Measurements from ENCODE around the gene RNF38. TPM values are rescaled to one million over a fixed set of nuclear protein-coding genes. Genes with fewer than 3 reads are reported as not detected.
"Not testable (repeated sequence)": the region's sequence is repeated elsewhere in the genome, so short reads cannot be mapped to it uniquely, and the experiment has no call there.

The RNF38 gene
- 12.4 and 12.7 TPM in 2 replicates for total RNA-seq

GRCh38 chr9:36399980-36400331 lies at the start of gene RNF38:
Gene RNF38 (minus strand): TSS chr9:36400269. CDS start chr9:36400108, 161 bp downstream.
- Histone ChIP-seq H3K4me3 (ENCODE audit: insufficient read depth, low read length) (peak within 1 kb of the TSS; percentile 90), H4K20me1 (ENCODE audit: insufficient read depth, low read length) (peaks cover 15% of the 10 kb centered on the region), H3K36me3 (ENCODE audit: insufficient read depth, low read length) (peaks cover 2% of the 10 kb centered on the region), H2AFZ (ENCODE audit: low read length) (peak within 1 kb of the TSS; percentile 80), H3K4me1 (ENCODE audit: insufficient read depth, low read length) (peaks cover 25% of the 10 kb centered on the region), H3K27me3 (ENCODE audit: insufficient read depth, low read length) (no peaks in the 10 kb centered on the region), H3K9me3 (ENCODE audit: low read depth, low read length) (no peaks in the 10 kb centered on the region), H3K4me2 (ENCODE audit: insufficient read depth, low read length) (peak within 1 kb of the TSS; percentile 97), H3K79me2 (ENCODE audit: insufficient read depth, low read length) (peaks cover 65% of the 10 kb centered on the region), H3K27ac (ENCODE audit: low read depth, low read length) (peak within 1 kb of the TSS; percentile 76)
- DNase-seq (ENCODE audit: insufficient read length, low spot score, missing footprints), result no peak
- TF ChIP-seq CTCF (IDR thresholded peaks at IDR 0.05; ENCODE audit: extremely low read depth, low read depth, low read length), result no peak

- DNase-seq (ENCODE audit: insufficient read length, low spot score, missing footprints); H3K4me3 ChIP-seq (ENCODE audit: insufficient read depth, low read length); H3K9me3 ChIP-seq (ENCODE audit: low read depth, low read length); H3K27ac ChIP-seq (ENCODE audit: low read depth, low read length); H3K36me3 ChIP-seq (ENCODE audit: insufficient read depth, low read length); H3K4me1 ChIP-seq (ENCODE audit: insufficient read depth, low read length); H3K4me2 ChIP-seq (ENCODE audit: insufficient read depth, low read length); H2AFZ ChIP-seq (ENCODE audit: low read length); H3K27me3 ChIP-seq (ENCODE audit: insufficient read depth, low read length): not testable (repeated sequence)
- Histone ChIP-seq H4K20me1 (ENCODE audit: insufficient read depth, low read length) (peaks cover 19% of the 10 kb centered on the region), H3K79me2 (ENCODE audit: insufficient read depth, low read length) (peaks cover 38% of the 10 kb centered on the region)
Observed at GRCh38 chr9:36448555-36448954, 48.5 kb upstream of the RNF38 start.

GRCh38 chr9:36448017-36448416 lies 47.9 kb upstream of the RNF38 start:
- Histone ChIP-seq H2AFZ (ENCODE audit: low read length) (no peak overlapping the region), H3K4me3 (ENCODE audit: insufficient read depth, low read length) (no peak overlapping the region), H3K27me3 (ENCODE audit: insufficient read depth, low read length) (no peaks in the 10 kb centered on the region), H3K4me2 (ENCODE audit: insufficient read depth, low read length) (no peak overlapping the region), H3K27ac (ENCODE audit: low read depth, low read length) (no peak overlapping the region), H3K36me3 (ENCODE audit: insufficient read depth, low read length) (no peaks in the 10 kb centered on the region), H4K20me1 (ENCODE audit: insufficient read depth, low read length) (peaks cover 18% of the 10 kb centered on the region), H3K79me2 (ENCODE audit: insufficient read depth, low read length) (peaks cover 41% of the 10 kb centered on the region), H3K9me3 (ENCODE audit: low read depth, low read length) (no peaks in the 10 kb centered on the region), H3K4me1 (ENCODE audit: insufficient read depth, low read length) (no peaks in the 10 kb centered on the region)
- DNase-seq (ENCODE audit: insufficient read length, low spot score, missing footprints), result no peak
- TF ChIP-seq CTCF (IDR thresholded peaks at IDR 0.05; ENCODE audit: extremely low read depth, low read depth, low read length), result no peak

GRCh38 chr9:36446678-36447077 lies 46.6 kb upstream of the RNF38 start:
- peaks cover 23% of the 10 kb centered on the region for H4K20me1 ChIP-seq (ENCODE audit: insufficient read depth, low read length)
- H3K27me3 ChIP-seq (ENCODE audit: insufficient read depth, low read length); DNase-seq (ENCODE audit: insufficient read length, low spot score, missing footprints); H3K9me3 ChIP-seq (ENCODE audit: low read depth, low read length); H3K4me2 ChIP-seq (ENCODE audit: insufficient read depth, low read length); H3K36me3 ChIP-seq (ENCODE audit: insufficient read depth, low read length); H2AFZ ChIP-seq (ENCODE audit: low read length); H3K27ac ChIP-seq (ENCODE audit: low read depth, low read length); H3K4me3 ChIP-seq (ENCODE audit: insufficient read depth, low read length); H3K4me1 ChIP-seq (ENCODE audit: insufficient read depth, low read length): not testable (repeated sequence)
- H3K79me2 ChIP-seq (ENCODE audit: insufficient read depth, low read length), result peaks cover 51% of the 10 kb centered on the region

GRCh38 chr9:36445800-36446361 lies 45.8 kb upstream of the RNF38 start:
- Histone ChIP-seq H3K79me2 (ENCODE audit: insufficient read depth, low read length) (peaks cover 53% of the 10 kb centered on the region), H3K9me3 (ENCODE audit: low read depth, low read length) (no peaks in the 10 kb centered on the region), H3K4me1 (ENCODE audit: insufficient read depth, low read length) (no peaks in the 10 kb centered on the region), H3K36me3 (ENCODE audit: insufficient read depth, low read length) (no peaks in the 10 kb centered on the region), H2AFZ (ENCODE audit: low read length) (no peak overlapping the region), H4K20me1 (ENCODE audit: insufficient read depth, low read length) (peaks cover 25% of the 10 kb centered on the region), H3K27ac (ENCODE audit: low read depth, low read length) (no peak overlapping the region), H3K4me3 (ENCODE audit: insufficient read depth, low read length) (no peak overlapping the region), H3K4me2 (ENCODE audit: insufficient read depth, low read length) (no peak overlapping the region), H3K27me3 (ENCODE audit: insufficient read depth, low read length) (no peaks in the 10 kb centered on the region)
- no peak for DNase-seq (ENCODE audit: insufficient read length, low spot score, missing footprints)
- no peak for TF ChIP-seq CTCF (IDR thresholded peaks at IDR 0.05; ENCODE audit: extremely low read depth, low read depth, low read length)

Measured in osteoblast (primary cell).